Medulla oblongata (tissue), 1 donor: Measurements from ENCODE around the gene CEBPB.

Experiments
- DNase-seq: peaks from one replicate; pipeline ENCODE4 v3.0.0-alpha.2; 2015; ENCODE audit errors: extremely low spot score

Gene CEBPB

DNA sequence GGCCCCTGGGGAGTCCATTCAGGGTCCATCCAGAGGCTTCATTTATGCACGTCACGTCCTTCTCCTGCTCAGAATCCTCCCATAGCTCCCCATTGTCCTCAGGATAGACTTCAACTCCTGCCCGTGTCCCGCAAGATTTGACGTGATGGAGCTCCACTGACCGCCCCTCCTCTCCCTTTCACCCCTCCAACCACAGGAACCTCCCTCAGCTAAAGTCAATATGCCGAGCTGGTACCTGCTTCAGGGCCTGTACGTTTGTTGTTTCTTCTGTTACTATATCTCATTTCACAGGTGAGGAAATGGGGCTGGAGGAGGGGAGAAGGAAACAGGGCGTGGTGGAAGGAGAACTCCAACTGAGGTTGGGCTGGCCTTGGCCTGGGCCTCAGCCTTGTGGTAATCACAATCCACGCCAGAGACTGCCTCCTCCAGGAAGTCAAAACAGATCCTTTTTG lies 38.6 kb downstream of the CEBPB start:
- no peak for DNase-seq

DNA sequence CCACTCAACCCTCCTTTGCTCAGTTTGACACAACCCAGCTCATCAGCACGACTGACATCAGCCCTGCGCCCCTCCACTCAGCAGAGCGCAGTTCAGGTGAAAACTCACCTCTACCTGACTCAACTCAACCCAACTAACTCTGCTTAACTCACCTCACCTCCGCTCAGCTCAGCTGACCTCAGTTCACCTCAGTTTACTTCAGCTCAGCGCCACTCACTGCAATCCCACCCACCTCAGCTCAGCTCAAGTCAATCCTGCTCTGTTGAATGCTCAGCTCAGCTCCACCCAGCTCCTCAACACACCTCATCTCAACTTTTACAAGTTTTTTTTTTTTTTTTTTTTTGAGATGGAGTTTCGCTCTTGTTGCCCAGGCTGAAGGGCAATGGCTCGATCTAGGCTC lies 39.6 kb downstream of the CEBPB start:
- no peak for DNase-seq

- no peak for DNase-seq
These were observed 40.4 kb downstream of the CEBPB start for GRCh38 chr20:50230871-50231560.

- DNase-seq = no peak
These were observed 41.2 kb downstream of the CEBPB start for GRCh38 chr20:50231854-50232253.

- no peak for DNase-seq
These were observed 42.2 kb downstream of the CEBPB start for GRCh38 chr20:50232651-50233324.

GRCh38 chr20:50233325-50234212 lies 42.9 kb downstream of the CEBPB start:
- DNase-seq = no peak

DNA sequence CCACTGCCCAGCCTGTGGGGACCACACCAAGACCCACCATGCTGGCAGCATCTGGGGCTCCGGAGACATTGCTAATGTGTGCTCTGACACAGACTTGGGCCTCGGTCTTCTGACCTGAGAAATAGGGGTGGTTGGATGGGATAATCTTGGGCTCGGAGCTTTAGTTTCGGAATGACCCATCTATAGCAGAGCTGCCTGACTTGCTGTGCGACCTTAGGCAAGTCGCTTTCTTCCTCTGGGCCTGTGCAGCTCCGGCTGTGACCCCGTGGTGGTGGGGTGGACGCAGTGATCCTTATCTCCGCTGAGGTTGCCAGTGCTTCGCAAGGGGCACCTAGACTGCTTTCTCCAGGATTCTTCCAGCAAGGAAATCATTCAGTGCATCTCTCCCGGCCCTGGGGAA lies 43.7 kb downstream of the CEBPB start:
- DNase-seq = no peak

- no peak for DNase-seq
These were observed 46.7 kb downstream of the CEBPB start for GRCh38 chr20:50237349-50237748.

- DNase-seq = no peak
These were observed 47.6 kb downstream of the CEBPB start for GRCh38 chr20:50238081-50238800.

DNA sequence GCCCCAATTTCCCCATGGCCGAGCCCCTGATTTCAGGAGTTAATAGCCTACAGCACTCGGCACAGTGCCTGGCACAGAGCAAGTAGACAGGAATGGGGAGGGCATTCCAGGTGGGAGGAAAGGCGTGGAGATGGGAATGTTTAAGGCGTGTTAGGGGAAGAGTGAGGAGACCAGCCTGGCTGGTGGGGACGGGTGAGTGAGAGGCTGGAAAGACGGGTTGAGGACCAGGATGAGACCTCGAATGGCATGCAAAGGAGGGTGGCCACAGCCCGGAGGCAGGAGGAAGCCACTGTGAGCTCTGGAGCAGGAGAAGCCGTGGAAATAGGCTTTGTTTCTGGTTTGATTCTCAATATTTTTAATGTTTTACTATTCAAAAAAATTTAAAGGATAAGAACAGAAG lies 49.5 kb downstream of the CEBPB start:
- DNase-seq = no peak

GRCh38 chr20:50242178-50242514 lies 51.5 kb downstream of the CEBPB start:
- no peak for DNase-seq
